ENCODE measurements around the gene KRT14. TPM values are rescaled to one million over a fixed set of nuclear protein-coding genes. Genes with fewer than 3 reads are reported as not detected.

The KRT14 gene
- total RNA-seq, 1 donor from 2014 or later: 0.19 TPM

GRCh38 chr17:41600318-41600717, 13.6 kb upstream of the KRT14 start:
- DNase-seq (ENCODE audit: extremely low spot score, unreplicated experiment): no peak
- H3K9me3 Mint-ChIP-seq: no peaks in the 10 kb centered on the region
- peaks cover 3% of the 10 kb centered on the region for H3K4me1 Mint-ChIP-seq (ENCODE audit: unreplicated experiment)
- no peak for TF ChIP-seq CTCF (conservative IDR thresholded peaks at IDR 0.05)
- H3K27ac Mint-ChIP-seq: no peak overlapping the region
- no peak overlapping the region for H3K4me3 Mint-ChIP-seq
- no peaks in the 10 kb centered on the region for H3K36me3 Mint-ChIP-seq
- no peaks in the 10 kb centered on the region for H3K27me3 Mint-ChIP-seq

- no peak for DNase-seq (ENCODE audit: extremely low spot score, unreplicated experiment)
- Mint-ChIP-seq H3K27ac (no peak overlapping the region), H3K4me1 (ENCODE audit: unreplicated experiment) (peaks cover 3% of the 10 kb centered on the region), H3K27me3 (no peaks in the 10 kb centered on the region), H3K4me3 (no peak overlapping the region), H3K9me3 (no peaks in the 10 kb centered on the region), H3K36me3 (no peaks in the 10 kb centered on the region)
- no peak for TF ChIP-seq CTCF (conservative IDR thresholded peaks at IDR 0.05)
These were observed 13.0 kb upstream of the KRT14 start for GRCh38 chr17:41599680-41600079.

GRCh38 chr17:41595585-41595984, 8.9 kb upstream of the KRT14 start:
- H3K36me3 Mint-ChIP-seq: no peaks in the 10 kb centered on the region
- H3K9me3 Mint-ChIP-seq: no peaks in the 10 kb centered on the region
- H3K27ac Mint-ChIP-seq: no peak overlapping the region
- H3K4me3 Mint-ChIP-seq: no peak overlapping the region
- H3K4me1 Mint-ChIP-seq (ENCODE audit: unreplicated experiment): no peaks in the 10 kb centered on the region
- H3K27me3 Mint-ChIP-seq: peaks cover 2% of the 10 kb centered on the region
- no peak for DNase-seq (ENCODE audit: extremely low spot score, unreplicated experiment)
- TF ChIP-seq CTCF (conservative IDR thresholded peaks at IDR 0.05): no peak

GRCh38 chr17:41594363-41594915, 7.7 kb upstream of the KRT14 start:
- H3K9me3 Mint-ChIP-seq: no peaks in the 10 kb centered on the region
- no peaks in the 10 kb centered on the region for H3K36me3 Mint-ChIP-seq
- DNase-seq (ENCODE audit: extremely low spot score, unreplicated experiment): no peak
- no peaks in the 10 kb centered on the region for H3K4me1 Mint-ChIP-seq (ENCODE audit: unreplicated experiment)
- H3K4me3 Mint-ChIP-seq: no peak overlapping the region
- H3K27ac Mint-ChIP-seq: no peak overlapping the region
- peaks cover 2% of the 10 kb centered on the region for H3K27me3 Mint-ChIP-seq
- TF ChIP-seq CTCF (conservative IDR thresholded peaks at IDR 0.05): no peak

- no peak overlapping the region for H3K27ac Mint-ChIP-seq
- H3K36me3 Mint-ChIP-seq: no peaks in the 10 kb centered on the region
- DNase-seq (ENCODE audit: extremely low spot score, unreplicated experiment): no peak
- H3K9me3 Mint-ChIP-seq: no peaks in the 10 kb centered on the region
- no peaks in the 10 kb centered on the region for H3K4me1 Mint-ChIP-seq (ENCODE audit: unreplicated experiment)
- no peak for TF ChIP-seq CTCF (conservative IDR thresholded peaks at IDR 0.05)
- peaks cover 2% of the 10 kb centered on the region for H3K27me3 Mint-ChIP-seq
- no peak overlapping the region for H3K4me3 Mint-ChIP-seq
These were observed 6.7 kb upstream of the KRT14 start for GRCh38 chr17:41593306-41593981.

Data from type B pancreatic cell (in vitro differentiated cells).